CD14-positive monocyte (primary cell): ENCODE results near the gene CTDNEP1. TPM values are rescaled to one million over a fixed set of nuclear protein-coding genes. Genes with fewer than 3 reads are reported as not detected.

Experiments used
- DNase-seq, 3 donors: peaks; one replicate each; pipeline ENCODE4 v3.0.0-alpha.2; 2011 to 2022
- H2AFZ ChIP-seq: 2 replicates; pipeline ENCODE4 v1.6.0; 2012; ENCODE audit warnings: mild to moderate bottlenecking, low read depth, low read length, inconsistent platforms; ENCODE audit not compliant: insufficient read depth, poor library complexity, severe bottlenecking
- H3K27ac ChIP-seq, 2 donors: 1 replicate in 1 of 2; 2 replicates in 1 of 2; pipeline ENCODE4 v1.5.1; 2012 to 2013; ENCODE audit warnings: low read length in 2 of 2, control low read depth in 1 of 2, inconsistent platforms in 1 of 2, low read depth in 1 of 2, mild to moderate bottlenecking in 1 of 2
- H3K27me3 ChIP-seq, 2 donors: one replicate each; pipeline versions ENCODE4 v1.6.0 to v1.6.1; 2011 to 2013; ENCODE audit warnings: low read length in 2 of 2; ENCODE audit not compliant: control insufficient read depth in 2 of 2, insufficient read depth in 2 of 2
- H3K36me3 ChIP-seq, 2 donors: replicated peaks in 1 of 2; 1 replicate in 1 of 2; 2 replicates in 1 of 2; pipeline versions ENCODE4 v1.5.1 to v1.6.1; 2012 to 2013; ENCODE audit warnings: low read length in 2 of 2, control low read depth in 1 of 2, inconsistent platforms in 1 of 2, mild to moderate bottlenecking in 1 of 2; ENCODE audit not compliant: insufficient read depth in 2 of 2, control insufficient read depth in 1 of 2
- H3K4me1 ChIP-seq, 2 donors: 1 replicate in 1 of 2; 2 replicates in 1 of 2; pipeline versions ENCODE4 v1.5.1 to v1.6.1; 2012 to 2013; ENCODE audit warnings: low read length in 2 of 2, control low read depth in 1 of 2, inconsistent platforms in 1 of 2, mild to moderate bottlenecking in 1 of 2, moderate library complexity in 1 of 2; ENCODE audit not compliant: insufficient read depth in 2 of 2, control insufficient read depth in 1 of 2
- H3K4me2 ChIP-seq: replicated peaks from 2 replicates; pipeline ENCODE3; 2012; ENCODE audit warnings: low read length, moderate library complexity, mild to moderate bottlenecking; ENCODE audit not compliant: poor library complexity, severe bottlenecking; ENCODE audit errors: extremely low read depth
- H3K4me3 ChIP-seq, 3 experiments: fragments of 200-600 bp in 1 of 3; sonication (generic) in 1 of 3; replicated peaks in 1 of 3; 1 replicate in 2 of 3; 2 replicates in 1 of 3; pipeline ENCODE4 v1.5.1; 2011 to 2013; ENCODE audit warnings: low read length in 3 of 3, mild to moderate bottlenecking in 3 of 3, control low read depth in 2 of 3, low read depth in 2 of 3, inconsistent platforms in 1 of 3, moderate library complexity in 1 of 3
- H3K79me2 ChIP-seq: 2 replicates; pipeline ENCODE4 v1.6.0; 2012; ENCODE audit warnings: mild to moderate bottlenecking, control low read depth, inconsistent platforms, low read length, moderate library complexity; ENCODE audit not compliant: insufficient read depth
- H3K9ac ChIP-seq: 2 replicates; pipeline ENCODE4 v1.6.0; 2017; ENCODE audit warnings: low read length, mild to moderate bottlenecking; ENCODE audit not compliant: insufficient read depth, poor library complexity, severe bottlenecking
- H3K9me3 ChIP-seq, 2 donors: replicated peaks in 1 of 2; 1 replicate in 1 of 2; 2 replicates in 1 of 2; pipeline versions ENCODE4 v1.5.1 to v1.6.1; 2012 to 2013; ENCODE audit warnings: low read length in 2 of 2, control low read depth in 1 of 2; ENCODE audit not compliant: control insufficient read depth in 1 of 2, insufficient read depth in 1 of 2
- H4K20me1 ChIP-seq: 2 replicates; pipeline ENCODE4 v1.6.0; 2012; ENCODE audit warnings: mild to moderate bottlenecking, low read length, control low read depth, moderate library complexity; ENCODE audit not compliant: insufficient read depth
- H3K27ac Mint-ChIP-seq, 7 donors: one replicate each; pipeline ENCODE4 v1.8.0; 2020; ENCODE audit warnings: mild to moderate bottlenecking in 7 of 7, mixed read lengths in 7 of 7, moderate library complexity in 6 of 7, inconsistent platforms in 2 of 7
- H3K27me3 Mint-ChIP-seq, 3 donors: one replicate each; pipeline ENCODE4 v1.8.0; 2021 to 2022; ENCODE audit warnings: low read depth in 3 of 3, mild to moderate bottlenecking in 3 of 3, mixed read lengths in 3 of 3, moderate library complexity in 3 of 3, inconsistent platforms in 1 of 3
- H3K36me3 Mint-ChIP-seq, 2 donors: one replicate each; pipeline ENCODE4 v1.8.0; 2020; ENCODE audit warnings: mixed read lengths in 2 of 2, inconsistent platforms in 1 of 2, mild to moderate bottlenecking in 1 of 2
- H3K4me1 Mint-ChIP-seq: one replicate; pipeline ENCODE4 v1.8.0; 2020; ENCODE audit warnings: mild to moderate bottlenecking, mixed read lengths
- H3K4me3 Mint-ChIP-seq, 2 donors: one replicate each; pipeline ENCODE4 v1.8.0; 2020; ENCODE audit warnings: mild to moderate bottlenecking in 2 of 2, mixed read lengths in 2 of 2, moderate library complexity in 1 of 2
- H3K9me3 Mint-ChIP-seq, 7 donors: one replicate each; pipeline ENCODE4 v1.8.0; 2020 to 2022; ENCODE audit warnings: mixed read lengths in 7 of 7, mild to moderate bottlenecking in 6 of 7, moderate library complexity in 6 of 7, inconsistent platforms in 2 of 7
- CTCF ChIP-seq: fragments of 200-600 bp; IDR thresholded peaks from one replicate; pipeline ENCODE4 v1.8.0; 2022; ENCODE audit warnings: antibody characterized with exemption, mild to moderate bottlenecking
- WGBS: methylation state at CpG from one replicate; pipeline ENCODE4 v1.1.5; 2013; ENCODE audit warnings: missing lambda C conversion rate; ENCODE audit not compliant: insufficient coverage; 5-methylcytosine and 5-hydroxymethylcytosine counted together
- intact Hi-C, 2 donors: fragments of 100-400 bp; cut with micrococcal nuclease; formaldehyde crosslinking; loops; one replicate each; pipeline versions ENCODE4 v1.15.0 to v1.15.1; 2023
- polyA plus RNA-seq, 3 donors: library from polyadenylated mRNA; depleted of rRNA in 1 of 3; unstranded in 2 of 3; stranded (reverse) in 1 of 3; fragments of 300-500 nt in 2 of 3; fragments of >200 nt in 1 of 3; fragmentation: Illumina TruSeq in 2 of 3; gene quantifications; 1 replicate in 2 of 3; 2 replicates in 1 of 3; pipeline ENCODE4 v1.2.3, GENCODE V29; 2012 to 2021

CTDNEP1 gene
- polyA plus RNA-seq, 3 donors: 29.5 to 198 (median 38.3) TPM

- TF ChIP-seq CTCF: no peak
- peaks cover 13 to 56% of the 10 kb centered on the region in 2 donors for H3K27me3 ChIP-seq
- Mint-ChIP-seq H3K4me1 (peaks cover 30% of the 10 kb centered on the region), H3K27ac (no peak overlapping the region), H3K27me3 (peaks cover 60 to 84% (median 69%) of the 10 kb centered on the region in 3 donors), H3K9me3 (peaks cover 0 to 15% (median 2%) of the 10 kb centered on the region in 7 donors), H3K4me3 (no peak overlapping the region), H3K36me3 (peaks cover 0 to 5% of the 10 kb centered on the region in 2 donors)
- 99% methylated on average over 13 of the region's 16 CpGs for WGBS
- no peak for DNase-seq
- H3K9me3 ChIP-seq: no peaks in the 10 kb centered on the region
- intact Hi-C loops: loop anchor here in 1 of 2 donors (5.0 kb wide), 1 partner anchor 57 kb away; no protein-coding TSS in a partner anchor
- no peak overlapping the region for H3K27ac ChIP-seq
- no peaks in the 10 kb centered on the region for H4K20me1 ChIP-seq
- no peak overlapping the region for H3K4me2 ChIP-seq
- peaks cover 27 to 28% of the 10 kb centered on the region in 2 donors for H3K4me1 ChIP-seq
- no peak overlapping the region for H3K9ac ChIP-seq
- H3K79me2 ChIP-seq: no peaks in the 10 kb centered on the region
- no peak overlapping the region for H2AFZ ChIP-seq
- no peak overlapping the region for H3K4me3 ChIP-seq
- H3K36me3 ChIP-seq: no peaks in the 10 kb centered on the region
These were observed 33.4 kb upstream of the CTDNEP1 start for GRCh38 chr17:7284911-7285310.

- Histone ChIP-seq H3K9me3 (no peaks in the 10 kb centered on the region), H3K36me3 (no peaks in the 10 kb centered on the region), H3K27ac (no peak overlapping the region), H3K27me3 (peaks cover 13 to 60% of the 10 kb centered on the region in 2 donors), H3K79me2 (no peaks in the 10 kb centered on the region), H3K4me3 (no peak overlapping the region), H2AFZ (no peak overlapping the region), H3K4me1 (peaks cover 27 to 28% of the 10 kb centered on the region in 2 donors), H3K4me2 (no peak overlapping the region), H4K20me1 (no peaks in the 10 kb centered on the region), H3K9ac (no peak overlapping the region)
- H3K27ac Mint-ChIP-seq: peak overlapping the region in 2 of 7 donors; percentile 7 to 35
- TF ChIP-seq CTCF: no peak
- H3K36me3 Mint-ChIP-seq: peaks cover 0 to 5% of the 10 kb centered on the region in 2 donors
- peaks cover 30% of the 10 kb centered on the region for H3K4me1 Mint-ChIP-seq
- H3K27me3 Mint-ChIP-seq: peaks cover 62 to 88% (median 66%) of the 10 kb centered on the region in 3 donors
- DNase-seq: no peak
- H3K4me3 Mint-ChIP-seq: peak overlapping the region in 1 of 2 donors; percentile 82
- H3K9me3 Mint-ChIP-seq: peaks cover 0 to 15% (median 2%) of the 10 kb centered on the region in 7 donors
- intact Hi-C loops: loop anchor here in 1 of 2 donors (5.0 kb wide), 1 partner anchor 59 kb away; no protein-coding TSS in a partner anchor
- 98% methylated on average over 11 of the region's 18 CpGs for WGBS
These were observed 32.1 kb upstream of the CTDNEP1 start for GRCh38 chr17:7283471-7284216.
